Measurements from ENCODE around the gene SLC44A4.

DNA sequence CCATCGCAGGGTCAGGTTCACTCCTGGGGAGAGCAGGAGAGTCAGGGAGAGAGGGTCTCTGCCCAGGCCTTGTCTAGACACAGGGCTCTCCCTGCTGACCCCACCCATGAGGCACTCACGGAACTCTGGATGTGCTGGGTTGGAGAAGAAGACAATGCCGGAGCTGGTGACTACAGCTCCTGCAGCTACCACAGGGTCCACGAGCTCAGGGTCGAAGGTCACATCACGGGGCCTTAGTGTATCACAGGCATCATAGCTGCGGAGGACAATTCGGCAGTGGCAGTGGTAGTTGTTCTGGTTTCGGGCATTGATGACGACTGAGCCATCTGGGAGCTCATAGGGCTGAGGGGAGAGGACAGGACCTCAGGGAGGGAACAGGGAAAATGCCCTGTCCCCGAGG lies 18.9 kb downstream of the SLC44A4 start:
- TF ChIP-seq, protein P1, sequence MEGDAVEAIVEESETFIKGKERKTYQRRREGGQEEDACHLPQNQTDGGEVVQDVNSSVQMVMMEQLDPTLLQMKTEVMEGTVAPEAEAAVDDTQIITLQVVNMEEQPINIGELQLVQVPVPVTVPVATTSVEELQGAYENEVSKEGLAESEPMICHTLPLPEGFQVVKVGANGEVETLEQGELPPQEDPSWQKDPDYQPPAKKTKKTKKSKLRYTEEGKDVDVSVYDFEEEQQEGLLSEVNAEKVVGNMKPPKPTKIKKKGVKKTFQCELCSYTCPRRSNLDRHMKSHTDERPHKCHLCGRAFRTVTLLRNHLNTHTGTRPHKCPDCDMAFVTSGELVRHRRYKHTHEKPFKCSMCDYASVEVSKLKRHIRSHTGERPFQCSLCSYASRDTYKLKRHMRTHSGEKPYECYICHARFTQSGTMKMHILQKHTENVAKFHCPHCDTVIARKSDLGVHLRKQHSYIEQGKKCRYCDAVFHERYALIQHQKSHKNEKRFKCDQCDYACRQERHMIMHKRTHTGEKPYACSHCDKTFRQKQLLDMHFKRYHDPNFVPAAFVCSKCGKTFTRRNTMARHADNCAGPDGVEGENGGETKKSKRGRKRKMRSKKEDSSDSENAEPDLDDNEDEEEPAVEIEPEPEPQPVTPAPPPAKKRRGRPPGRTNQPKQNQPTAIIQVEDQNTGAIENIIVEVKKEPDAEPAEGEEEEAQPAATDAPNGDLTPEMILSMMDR (IDR thresholded peaks at IDR 0.05 in 2 of 3, conservative IDR thresholded peaks at IDR 0.05 in 1 of 3; ENCODE audit: insufficient read depth in 2 of 3, low read depth in 1 of 3, low read length in 3 of 3) = no peak
- TF ChIP-seq HNRNPL (IDR thresholded peaks at IDR 0.05; ENCODE audit: low read depth, low read length) = no peak
- TF ChIP-seq NFE2L1 (tag; IDR thresholded peaks at IDR 0.05; ENCODE audit: borderline replicate concordance, low read depth) = no peak
- no peak for TF ChIP-seq CREM (IDR thresholded peaks at IDR 0.05; ENCODE audit: low read depth)
- no peak for TF ChIP-seq HDGF (IDR thresholded peaks at IDR 0.05)
- TF ChIP-seq PCBP2 (IDR thresholded peaks at IDR 0.05; ENCODE audit: low read depth, low read length, poor library complexity, severe bottlenecking) = no peak
- no peak for TF ChIP-seq MEIS2 (IDR thresholded peaks at IDR 0.05; ENCODE audit: partially characterized antibody)
- TF ChIP-seq EZH2 (IDR thresholded peaks at IDR 0.05; ENCODE audit: borderline replicate concordance, low read depth, low read length) = no peak
